OCI-LY3 (cell line): ENCODE measurements around the gene OGA.
A peak's percentile ranks its signal among the peaks of the same experiment; 100 is the strongest.

Source experiments
- H2AFZ ChIP-seq: fragments of 200-600, 300-600 bp; shearing (Covaris generic); 2 replicates; pipeline ENCODE4 v1.6.0; 2014; ENCODE audit warnings: antibody characterized with exemption, low read depth, low read length
- H3K27ac ChIP-seq: fragments of 200-600, 300-600 bp; sonication (generic); 2 replicates; pipeline ENCODE4 v1.5.1; 2014; ENCODE audit warnings: mild to moderate bottlenecking, low read length, moderate library complexity, mixed read lengths
- H3K27me3 ChIP-seq: fragments of 200-600, 300-600 bp; sonication (generic); 2 replicates; pipeline ENCODE4 v1.6.1; 2014; ENCODE audit warnings: low read depth, low read length, mixed read lengths
- H3K36me3 ChIP-seq: fragments of 200-600, 300-600 bp; sonication (generic); replicated peaks from 2 replicates; pipeline ENCODE3; 2014; ENCODE audit warnings: low read depth, low read length, mixed read lengths
- H3K4me1 ChIP-seq: fragments of 300-600, 200-600 bp; sonication (generic); 2 replicates; pipeline ENCODE4 v1.6.1; 2014; ENCODE audit warnings: low read length, mixed read lengths
- H3K4me2 ChIP-seq: fragments of 200-600, 300-600 bp; sonication (generic); 2 replicates; pipeline ENCODE4 v1.6.1; 2014; ENCODE audit warnings: low read length, mixed read lengths
- H3K4me3 ChIP-seq: fragments of 300-600, 200-600 bp; sonication (generic); 2 replicates; pipeline ENCODE4 v1.5.1; 2014; ENCODE audit warnings: antibody characterized with exemption, mild to moderate bottlenecking, low read length, moderate library complexity
- H3K79me2 ChIP-seq: fragments of 300-600, 200-600 bp; shearing (Covaris generic); 2 replicates; pipeline ENCODE4 v1.6.1; 2014; ENCODE audit warnings: mild to moderate bottlenecking, low read length, mixed read lengths
- H3K9ac ChIP-seq: fragments of 300-600, 200-600 bp; shearing (Covaris generic); 2 replicates; pipeline ENCODE4 v1.6.0; 2014; ENCODE audit warnings: mild to moderate bottlenecking, low read length, moderate library complexity
- H3K9me3 ChIP-seq: fragments of 200-600, 300-600 bp; shearing (Covaris generic); 2 replicates; pipeline ENCODE4 v1.6.1; 2014; ENCODE audit warnings: low read length, mixed read lengths; ENCODE audit not compliant: insufficient read depth
- H4K20me1 ChIP-seq: fragments of 200-600, 300-600 bp; sonication (generic); 2 replicates; pipeline ENCODE4 v1.6.1; 2016; ENCODE audit warnings: low read length, mixed read lengths; ENCODE audit not compliant: insufficient read depth
- CTCF ChIP-seq: fragments of 200-600, 300-600 bp; sonication (generic); IDR thresholded peaks from 2 replicates; pipeline ENCODE4 v1.5.1; 2014; ENCODE audit warnings: antibody characterized with exemption, low read length, low read depth
- EZH2phosphoT487 ChIP-seq: fragments of 200-600 bp; shearing (Covaris generic); IDR thresholded peaks from 2 replicates; pipeline ENCODE4 v1.6.1; 2018; ENCODE audit warnings: antibody characterized with exemption, mixed run types, low read depth

Gene OGA

GRCh38 chr10:101817337-101818118, 716 bp downstream of the OGA start:
- peaks cover 65% of the 10 kb centered on the region for H3K79me2 ChIP-seq
- peak overlapping the region; percentile 74 for H3K27ac ChIP-seq
- peaks cover 18% of the 10 kb centered on the region for H3K4me1 ChIP-seq
- no peaks in the 10 kb centered on the region for H3K9me3 ChIP-seq
- no peaks in the 10 kb centered on the region for H3K27me3 ChIP-seq
- H2AFZ ChIP-seq = no peak overlapping the region
- peak overlapping the region; percentile 82 for H3K4me2 ChIP-seq
- H3K36me3 ChIP-seq = peaks cover 5% of the 10 kb centered on the region
- H3K9ac ChIP-seq = peak overlapping the region; percentile 78
- no peak for TF ChIP-seq EZH2phosphoT487
- no peak for TF ChIP-seq CTCF
- H3K4me3 ChIP-seq = peak overlapping the region; percentile 92
- H4K20me1 ChIP-seq = peaks cover 47% of the 10 kb centered on the region

GRCh38 chr10:101816913-101817336, 1.3 kb downstream of the OGA start:
- no peaks in the 10 kb centered on the region for H3K27me3 ChIP-seq
- H3K4me2 ChIP-seq = peak overlapping the region; percentile 82
- H3K9me3 ChIP-seq = no peaks in the 10 kb centered on the region
- H4K20me1 ChIP-seq = peaks cover 53% of the 10 kb centered on the region
- TF ChIP-seq EZH2phosphoT487 = no peak
- TF ChIP-seq CTCF = no peak
- H3K4me1 ChIP-seq = peaks cover 18% of the 10 kb centered on the region
- peak overlapping the region; percentile 78 for H3K9ac ChIP-seq
- H3K27ac ChIP-seq = peak overlapping the region; percentile 74
- H2AFZ ChIP-seq = no peak overlapping the region
- peak overlapping the region; percentile 92 for H3K4me3 ChIP-seq
- peaks cover 71% of the 10 kb centered on the region for H3K79me2 ChIP-seq
- peaks cover 7% of the 10 kb centered on the region for H3K36me3 ChIP-seq

- Histone ChIP-seq H3K27me3 (no peaks in the 10 kb centered on the region), H3K9me3 (no peaks in the 10 kb centered on the region), H3K79me2 (peaks cover 76% of the 10 kb centered on the region), H4K20me1 (peaks cover 56% of the 10 kb centered on the region), H2AFZ (no peak overlapping the region), H3K27ac (peak overlapping the region; percentile 74), H3K4me2 (peak overlapping the region; percentile 82), H3K4me1 (peaks cover 18% of the 10 kb centered on the region), H3K36me3 (peaks cover 7% of the 10 kb centered on the region), H3K4me3 (peak overlapping the region; percentile 92), H3K9ac (peak overlapping the region; percentile 78)
- no peak for TF ChIP-seq EZH2phosphoT487
- TF ChIP-seq CTCF = no peak
These were observed 1.9 kb downstream of the OGA start for GRCh38 chr10:101816376-101816775.

- Histone ChIP-seq H3K27me3 (no peaks in the 10 kb centered on the region), H3K9me3 (no peaks in the 10 kb centered on the region), H3K9ac (peak overlapping the region; percentile 78; the same call in 1 of the 2 replicates), H2AFZ (no peak overlapping the region), H3K36me3 (peaks cover 7% of the 10 kb centered on the region), H3K4me1 (peaks cover 17% of the 10 kb centered on the region), H3K27ac (no peak overlapping the region), H3K4me3 (peak overlapping the region; percentile 92), H3K4me2 (peak overlapping the region; percentile 82), H3K79me2 (peaks cover 87% of the 10 kb centered on the region), H4K20me1 (peaks cover 63% of the 10 kb centered on the region)
- TF ChIP-seq EZH2phosphoT487 (no peak), CTCF (no peak)
These were observed 3.7 kb downstream of the OGA start for GRCh38 chr10:101814466-101815071.
